SK-N-SH (cell line): ENCODE data around the gene SYDE1. TPM values are rescaled to one million over a fixed set of nuclear protein-coding genes. Genes with fewer than 3 reads are reported as not detected.

Source experiments
- CTCF ChIA-PET: fragments of 300-600, 350-600 bp; formaldehyde crosslinking; extraction: SDS; loops from one replicate; lab custom pipeline; 2021; lab: Yijun Ruan, JAX
- POLR2A ChIA-PET: fragments of 350-600 bp; sonication (Branson Sonifier 250); formaldehyde crosslinking; extraction: SDS; loops from one replicate; lab custom pipeline; 2020; ENCODE audit warnings: antibody characterized with exemption, inconsistent platforms; lab: Yijun Ruan, JAX
- DNase-seq: peaks from one replicate; pipeline ENCODE4 v3.0.0; 2012
- H2AFZ ChIP-seq: fragments of 200-600 bp; sonication (generic); 2 replicates; pipeline ENCODE4 v1.8.1; 2016; ENCODE audit warnings: antibody characterized with exemption, mild to moderate bottlenecking, low read depth
- H3F3A ChIP-seq: fragments of 200-600 bp; sonication (generic); replicated peaks from 2 replicates; pipeline ENCODE3; 2016; ENCODE audit warnings: antibody characterized with exemption, mild to moderate bottlenecking; ENCODE audit not compliant: insufficient read depth
- H3K27ac ChIP-seq, 2 experiments: fragments of 200-500 bp in 1 of 2; fragments of 200-600 bp in 1 of 2; sonication (Bioruptor generic) in 1 of 2; sonication (generic), shearing (Covaris generic) in 1 of 2; 2 replicates each; pipeline versions ENCODE4 v1.5.1 to v1.6.1; 2014 to 2016; ENCODE audit warnings: low read depth in 2 of 2, inconsistent platforms in 1 of 2, low read length in 1 of 2, mild to moderate bottlenecking in 1 of 2, mixed read lengths in 1 of 2
- H3K27me3 ChIP-seq: fragments of 200-600 bp; sonication (generic), shearing (Covaris generic); 2 replicates; pipeline ENCODE4 v1.6.1; 2016; ENCODE audit warnings: mixed run types; ENCODE audit not compliant: insufficient read depth
- H3K36me3 ChIP-seq, 2 experiments: fragments of 200-500 bp in 1 of 2; fragments of 200-600 bp in 1 of 2; sonication (Bioruptor generic) in 1 of 2; sonication (generic) in 1 of 2; replicated peaks in 1 of 2; 2 replicates each; pipeline versions ENCODE3 to v1.5.1; 2014 to 2016; ENCODE audit warnings: low read length in 1 of 2, mild to moderate bottlenecking in 1 of 2; ENCODE audit not compliant: insufficient read depth in 2 of 2, control insufficient read depth in 1 of 2
- H3K4me1 ChIP-seq, 2 experiments: fragments of 200-500 bp in 1 of 2; fragments of 200-600 bp in 1 of 2; sonication (Bioruptor generic) in 1 of 2; sonication (generic), shearing (Covaris generic) in 1 of 2; 2 replicates each; pipeline versions ENCODE4 v1.5.1 to v1.6.1; 2014 to 2016; ENCODE audit warnings: low read depth in 1 of 2, low read length in 1 of 2, mixed run types in 1 of 2; ENCODE audit not compliant: insufficient read depth in 2 of 2, control insufficient read depth in 1 of 2
- H3K4me2 ChIP-seq: fragments of 200-600 bp; sonication (generic), shearing (Covaris generic); 2 replicates; pipeline ENCODE4 v1.6.1; 2017; ENCODE audit warnings: mixed run types
- H3K4me3 ChIP-seq, 2 experiments: fragments of 200-500 bp in 1 of 2; fragments of 200-600 bp in 1 of 2; sonication (Bioruptor generic) in 1 of 2; sonication (generic), shearing (Covaris generic) in 1 of 2; 2 replicates each; pipeline versions ENCODE4 v1.5.1 to v1.8.1; 2014 to 2016; ENCODE audit warnings: low read depth in 2 of 2, inconsistent platforms in 1 of 2, low read length in 1 of 2, mild to moderate bottlenecking in 1 of 2, mixed read lengths in 1 of 2, moderate library complexity in 1 of 2
- H3K79me2 ChIP-seq: fragments of 200-600 bp; sonication (generic); 2 replicates; pipeline ENCODE4 v1.8.1; 2017; ENCODE audit warnings: mild to moderate bottlenecking; ENCODE audit not compliant: insufficient read depth
- H3K9ac ChIP-seq: fragments of 200-600 bp; sonication (generic); 2 replicates; pipeline ENCODE4 v1.6.1; 2017; ENCODE audit warnings: mixed run types
- H3K9me2 ChIP-seq: fragments of 200-600 bp; sonication (generic); 2 replicates; pipeline ENCODE4 v1.6.1; 2017; ENCODE audit warnings: mixed run types
- H3K9me3 ChIP-seq: fragments of 200-600 bp; sonication (generic); 2 replicates; pipeline ENCODE4 v1.6.1; 2017; ENCODE audit warnings: mixed run types, mild to moderate bottlenecking, moderate library complexity
- H4K20me1 ChIP-seq: fragments of 200-600 bp; sonication (generic); 2 replicates; pipeline ENCODE4 v1.6.1; 2017; ENCODE audit warnings: mild to moderate bottlenecking, mixed run types; ENCODE audit not compliant: insufficient read depth
- CTCF ChIP-seq: fragments of 200-600 bp; sonication (generic); IDR thresholded peaks from 2 replicates; pipeline ENCODE4 v1.6.1; 2017; ENCODE audit warnings: antibody characterized with exemption, mild to moderate bottlenecking, moderate library complexity
- ELF1 ChIP-seq: IDR thresholded peaks from 2 replicates; pipeline ENCODE4 v1.4.0; 2012
- EP300 ChIP-seq, 2 experiments: IDR thresholded peaks; 2 replicates each; pipeline versions ENCODE4 v1.4.0 to v1.6.1; 2012; ENCODE audit warnings: borderline replicate concordance in 1 of 2, low read depth in 1 of 2, low read length in 1 of 2
- FOXM1 ChIP-seq: IDR thresholded peaks from 2 replicates; pipeline ENCODE4 v1.4.0; 2012; ENCODE audit warnings: low read depth, mild to moderate bottlenecking
- GATA2 ChIP-seq: sonication (generic); formaldehyde crosslinking; IDR thresholded peaks from 2 replicates; pipeline ENCODE4 v1.5.0; 2020; ENCODE audit warnings: mild to moderate bottlenecking, missing genetic modification reagents
- IRF3 ChIP-seq: fragments of 150-350 bp; IDR thresholded peaks from 2 replicates; pipeline ENCODE4 v1.6.1; 2016; ENCODE audit warnings: mild to moderate bottlenecking, low read depth, low read length
- JUND ChIP-seq: IDR thresholded peaks from 2 replicates; pipeline ENCODE4 v1.4.0; 2012
- MAX ChIP-seq: IDR thresholded peaks from 2 replicates; pipeline ENCODE4 v1.4.0; 2012; ENCODE audit warnings: low read depth
- MXI1 ChIP-seq: IDR thresholded peaks from 2 replicates; pipeline ENCODE4 v1.6.1; 2012; ENCODE audit warnings: mild to moderate bottlenecking, low read depth, low read length, improper control_type of control experiment
- NRF1 ChIP-seq: IDR thresholded peaks from 2 replicates; pipeline ENCODE4 v1.6.1; 2012; ENCODE audit warnings: low read depth, mild to moderate bottlenecking, low read length
- RFX5 ChIP-seq: IDR thresholded peaks from 2 replicates; pipeline ENCODE4 v1.6.1; 2012; ENCODE audit warnings: mild to moderate bottlenecking, improper control_type of control experiment, low read length
- USF1 ChIP-seq: IDR thresholded peaks from 2 replicates; pipeline ENCODE4 v1.4.0; 2012; ENCODE audit warnings: low read depth, borderline replicate concordance
- USF2 ChIP-seq: fragments of 150-350 bp; IDR thresholded peaks from 2 replicates; pipeline ENCODE4 v1.6.1; 2017; ENCODE audit warnings: antibody characterized with exemption, low read length, low read depth, borderline replicate concordance
- ZBTB33 ChIP-seq: IDR thresholded peaks from 2 replicates; pipeline ENCODE4 v1.4.0; 2012; ENCODE audit warnings: low read depth, borderline replicate concordance
- WGBS: methylation state at CpG from one replicate; pipeline ENCODE4 v1.1.6; 2017; ENCODE audit warnings: low lambda C conversion rate; 5-methylcytosine and 5-hydroxymethylcytosine counted together
- polyA plus RNA-seq, 3 experiments: library from polyadenylated mRNA; depleted of rRNA; stranded (reverse); fragments of >200 nt; gene quantifications; 2 replicates each; pipeline ENCODE4 v1.2.3, GENCODE V29; 2012

The SYDE1 gene
- polyA plus RNA-seq, 1 of the 3 experiments (the other 2 are of a cell fraction), result 44.1 TPM

GRCh38 chr19:15093001-15093400, 14.2 kb upstream of the SYDE1 start:
- Histone ChIP-seq H3K9me2 (no peaks in the 10 kb centered on the region), H3K27me3 (peaks cover 37% of the 10 kb centered on the region), H3F3A (no peaks in the 10 kb centered on the region), H3K4me1 (no peaks in the 10 kb centered on the region; a peak in 1 of 4 replicates), H3K4me3 (no peak overlapping the region), H3K9me3 (no peaks in the 10 kb centered on the region), H3K27ac (no peak overlapping the region), H3K4me2 (no peak overlapping the region), H3K79me2 (no peaks in the 10 kb centered on the region), H2AFZ (no peak overlapping the region), H4K20me1 (no peaks in the 10 kb centered on the region), H3K36me3 (no peaks in the 10 kb centered on the region), H3K9ac (no peak overlapping the region)
- TF ChIP-seq MXI1, result no peak
- no peak for TF ChIP-seq JUND
- TF ChIP-seq GATA2, result no peak
- TF ChIP-seq USF2, result no peak
- no peak for TF ChIP-seq CTCF
- TF ChIP-seq RFX5, result no peak
- no peak for TF ChIP-seq EP300 (IDR thresholded peaks at IDR 0.05; ENCODE audit: borderline replicate concordance in 1 of 2, low read depth in 1 of 2, low read length in 1 of 2)
- TF ChIP-seq ELF1, result no peak
- no peak for TF ChIP-seq IRF3
- TF ChIP-seq FOXM1, result no peak
- TF ChIP-seq USF1, result no peak
- TF ChIP-seq ZBTB33, result no peak
- no peak for TF ChIP-seq NRF1
- TF ChIP-seq MAX, result no peak
- CTCF ChIA-PET, result interaction anchor here (0.9 to 8.4 kb wide), 14 partner anchors 8 to 463 kb away, joined by 3 to 105 read pairs (median 12); partner anchors contain the start of gene OR1I1
- no peak for DNase-seq
- POLR2A ChIA-PET, result no interaction called here
- WGBS, result 53% methylated on average over 2 of the region's 2 CpGs
